Mesothelial cell of epicardium (in vitro differentiated cells): ENCODE measurements around the gene TMED3. TPM values are rescaled to one million over a fixed set of nuclear protein-coding genes. Genes with fewer than 3 reads are reported as not detected.
"Not testable (repeated sequence)": the region's sequence is repeated elsewhere in the genome, so short reads cannot be mapped to it uniquely, and the experiment has no call there.

Experiments used
- DNase-seq, 2 experiments: peaks; one replicate each; pipeline ENCODE4 v3.0.0; 2021; ENCODE audit warnings: low spot score in 2 of 2; ENCODE audit not compliant: unreplicated experiment in 2 of 2
- H3K27ac Mint-ChIP-seq: 2 replicates; pipeline ENCODE4 v1.8.0; 2021; ENCODE audit warnings: mixed read lengths
- H3K27me3 Mint-ChIP-seq: 2 replicates; pipeline ENCODE4 v1.8.0; 2021; ENCODE audit warnings: low read depth, mixed read lengths
- H3K36me3 Mint-ChIP-seq: 2 replicates; pipeline ENCODE4 v1.8.0; 2021; ENCODE audit warnings: mixed read lengths
- H3K4me1 Mint-ChIP-seq: 2 replicates; pipeline ENCODE4 v1.8.0; 2021; ENCODE audit warnings: mixed read lengths
- H3K4me3 Mint-ChIP-seq: 2 replicates; pipeline ENCODE4 v1.8.0; 2021; ENCODE audit warnings: mild to moderate bottlenecking, moderate library complexity, mixed read lengths
- H3K9me3 Mint-ChIP-seq: 2 replicates; pipeline ENCODE4 v1.8.0; 2021; ENCODE audit warnings: mixed read lengths
- CTCF ChIP-seq: fragments of 200-600 bp; sonication (generic); IDR thresholded peaks from one replicate; pipeline ENCODE4 v1.5.0; 2021; ENCODE audit warnings: antibody characterized with exemption; ENCODE audit not compliant: unreplicated experiment
- total RNA-seq: library from RNA; stranded (reverse); gene quantifications from 3 replicates; pipeline ENCODE4 v1.2.1, GENCODE V29; 2021

The TMED3 gene
- total RNA-seq, 1 donor from 2014 or later: 61.5 TPM

GRCh38 chr15:79311901-79312553 lies 1.1 kb downstream of the TMED3 start:
- H3K9me3 Mint-ChIP-seq: no peaks in the 10 kb centered on the region
- peak overlapping the region; percentile 80 for H3K27ac Mint-ChIP-seq
- H3K4me1 Mint-ChIP-seq: peaks cover 26% of the 10 kb centered on the region
- H3K36me3 Mint-ChIP-seq: peaks cover 34% of the 10 kb centered on the region
- peak overlapping the region; percentile 76 for H3K4me3 Mint-ChIP-seq
- H3K27me3 Mint-ChIP-seq: peaks cover 35% of the 10 kb centered on the region
- TF ChIP-seq CTCF: no peak
- no peak for DNase-seq

- H3K9me3 Mint-ChIP-seq: no peaks in the 10 kb centered on the region
- peaks cover 15% of the 10 kb centered on the region for H3K27me3 Mint-ChIP-seq
- TF ChIP-seq CTCF: no peak
- no peak overlapping the region for H3K27ac Mint-ChIP-seq
- H3K4me1 Mint-ChIP-seq: peaks cover 26% of the 10 kb centered on the region
- no peak for DNase-seq
- no peak overlapping the region for H3K4me3 Mint-ChIP-seq
- H3K36me3 Mint-ChIP-seq: peaks cover 56% of the 10 kb centered on the region
Observed at GRCh38 chr15:79314186-79314585, 3.3 kb downstream of the TMED3 start.

GRCh38 chr15:79314811-79315210 lies 3.9 kb downstream of the TMED3 start:
- Mint-ChIP-seq H3K36me3 (peaks cover 62% of the 10 kb centered on the region), H3K27me3 (peaks cover 8% of the 10 kb centered on the region), H3K4me1 (peaks cover 26% of the 10 kb centered on the region), H3K27ac (no peak overlapping the region), H3K9me3 (no peaks in the 10 kb centered on the region), H3K4me3 (no peak overlapping the region)
- TF ChIP-seq CTCF: no peak
- no peak for DNase-seq

- Mint-ChIP-seq H3K9me3 (no peaks in the 10 kb centered on the region), H3K27ac (no peak overlapping the region), H3K4me1 (peaks cover 20% of the 10 kb centered on the region), H3K4me3 (no peak overlapping the region), H3K36me3 (peaks cover 68% of the 10 kb centered on the region), H3K27me3 (no peaks in the 10 kb centered on the region)
- no peak for DNase-seq
- TF ChIP-seq CTCF: no peak
Observed at GRCh38 chr15:79315623-79316328, 4.9 kb downstream of the TMED3 start.

- TF ChIP-seq CTCF: no peak
- Mint-ChIP-seq H3K27ac (no peak overlapping the region), H3K4me3 (no peak overlapping the region), H3K36me3 (peaks cover 74% of the 10 kb centered on the region), H3K9me3 (no peaks in the 10 kb centered on the region), H3K27me3 (no peaks in the 10 kb centered on the region), H3K4me1 (peaks cover 16% of the 10 kb centered on the region)
- DNase-seq: no peak
Observed at GRCh38 chr15:79316864-79317263, 6.0 kb downstream of the TMED3 start.

GRCh38 chr15:79319973-79320372 lies 9.1 kb downstream of the TMED3 start:
- H3K27me3 Mint-ChIP-seq, DNase-seq, H3K4me1 Mint-ChIP-seq, H3K27ac Mint-ChIP-seq, H3K9me3 Mint-ChIP-seq, H3K4me3 Mint-ChIP-seq: not testable (repeated sequence)
- H3K36me3 Mint-ChIP-seq: peaks cover 73% of the 10 kb centered on the region
